Measurements from ENCODE around the gene STAM2.
"Not testable (repeated sequence)": the region's sequence is repeated elsewhere in the genome, so short reads cannot be mapped to it uniquely, and the experiment has no call there.

The STAM2 gene

GRCh38 chr2:152106464-152106863 is 69.1 kb downstream of the STAM2 start:
- DNase-seq (ENCODE audit: low read depth), result no peak

GRCh38 chr2:152103271-152103670 is 72.3 kb downstream of the STAM2 start:
- no peak for DNase-seq (ENCODE audit: low read depth)

GRCh38 chr2:152100961-152101360 is 74.6 kb downstream of the STAM2 start:
- DNase-seq (ENCODE audit: low read depth), result no peak

- DNase-seq (ENCODE audit: low read depth), result no peak
Observed at GRCh38 chr2:152099367-152100050, 76.1 kb downstream of the STAM2 start.

GRCh38 chr2:152098496-152099366 is 76.8 kb downstream of the STAM2 start, which contains the start of gene CACNB4:
CACNB4 (minus strand) TSS chr2:152099044.
- no peak for DNase-seq (ENCODE audit: low read depth)

GRCh38 chr2:152097801-152098495 is 77.6 kb downstream of the STAM2 start:
- DNase-seq (ENCODE audit: low read depth), result no peak

GRCh38 chr2:152097290-152097800 is 78.2 kb downstream of the STAM2 start:
- DNase-seq (ENCODE audit: low read depth), result no peak

GRCh38 chr2:152095146-152095545 is 80.4 kb downstream of the STAM2 start:
- DNase-seq (ENCODE audit: low read depth), result no peak

GRCh38 chr2:152094014-152094413 is 81.5 kb downstream of the STAM2 start:
- no peak for DNase-seq (ENCODE audit: low read depth)

- no peak for DNase-seq (ENCODE audit: low read depth)
Observed at GRCh38 chr2:152093464-152093863, 82.1 kb downstream of the STAM2 start.

- DNase-seq (ENCODE audit: low read depth), result no peak
Observed at GRCh38 chr2:152092095-152092494, 83.5 kb downstream of the STAM2 start.

- not testable (repeated sequence) for DNase-seq (ENCODE audit: low read depth)
Observed at GRCh38 chr2:152090726-152091125, 84.8 kb downstream of the STAM2 start.

GRCh38 chr2:152089238-152089637 is 86.3 kb downstream of the STAM2 start:
- DNase-seq (ENCODE audit: low read depth), result no peak

- no peak for DNase-seq (ENCODE audit: low read depth)
Observed at GRCh38 chr2:152088006-152088405, 87.6 kb downstream of the STAM2 start.

GRCh38 chr2:152086231-152086630 is 89.3 kb downstream of the STAM2 start:
- no peak for DNase-seq (ENCODE audit: low read depth)

GRCh38 chr2:152084076-152084475 is 91.5 kb downstream of the STAM2 start:
- no peak for DNase-seq (ENCODE audit: low read depth)

- no peak for DNase-seq (ENCODE audit: low read depth)
Observed at GRCh38 chr2:152083202-152083875, 92.2 kb downstream of the STAM2 start.

- no peak for DNase-seq (ENCODE audit: low read depth)
Observed at GRCh38 chr2:152078662-152079061, 96.9 kb downstream of the STAM2 start.

- DNase-seq (ENCODE audit: low read depth), result no peak
Observed at GRCh38 chr2:152078023-152078422, 97.5 kb downstream of the STAM2 start.

- DNase-seq (ENCODE audit: low read depth), result no peak
Observed at GRCh38 chr2:152075461-152076050, 100.0 kb downstream of the STAM2 start.

- DNase-seq (ENCODE audit: low read depth), result no peak
Observed at GRCh38 chr2:152072011-152072410, 103.6 kb downstream of the STAM2 start.

Data from CMK (cell line).